ENCODE measurements around the gene RNU6-1.
A peak's percentile ranks its signal among the peaks of the same experiment; 100 is the strongest.

DNA sequence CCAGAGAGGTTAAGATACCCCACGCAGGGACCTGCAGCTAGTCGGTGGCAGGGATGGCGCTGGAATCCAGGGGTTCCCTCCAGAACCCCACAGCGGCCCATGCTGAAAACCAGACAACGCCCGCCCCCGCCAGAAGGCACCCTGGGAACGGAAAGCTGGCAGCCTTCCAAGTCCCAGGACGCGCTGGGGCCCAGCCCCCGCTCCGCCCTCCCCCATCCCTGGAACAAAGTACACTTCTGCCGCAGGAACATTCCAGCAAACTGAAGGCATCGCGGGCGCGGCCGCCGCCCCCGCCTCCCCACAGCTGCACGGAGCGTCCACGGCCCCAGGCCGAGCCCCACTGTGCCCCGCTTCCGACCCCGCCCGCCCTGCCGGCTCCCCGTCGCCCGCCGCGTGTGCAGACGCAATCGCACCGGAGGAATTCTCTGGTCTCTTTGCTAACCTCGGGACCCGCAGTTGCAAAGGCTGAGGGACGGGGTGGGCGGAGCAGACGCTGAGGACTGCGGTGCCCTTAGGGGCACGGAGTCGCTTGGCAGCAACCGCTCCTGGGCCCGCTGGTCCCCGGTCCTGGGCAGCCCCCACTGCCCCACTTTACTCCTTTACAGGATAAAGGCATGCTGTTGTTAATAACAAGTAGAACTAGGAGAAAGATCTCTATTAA lies 44.8 kb upstream of the RNU6-1 start:
- peak; percentile 69 for TF ChIP-seq POLR2A (IDR thresholded peaks at IDR 0.05)
- no peak for TF ChIP-seq CTCF (IDR thresholded peaks at IDR 0.05)

Measured in right lobe of liver (tissue), 4 donors.